HCT116 (cell line): ENCODE data around the gene FOXN3. TPM values are rescaled to one million over a fixed set of nuclear protein-coding genes. Genes with fewer than 3 reads are reported as not detected.

Experiments used
- ATAC-seq: fragments of 200-7000 bp; cut with Tn5 transposase; 2 replicates; pipeline ENCODE4 v1.9.1; 2020; ENCODE audit warnings: mild to moderate bottlenecking, moderate library complexity
- BruUV-seq: library from RNA; stranded (reverse); fragments of 400-500 nt; replicated peaks from 2 replicates; lab custom pipeline; 2021; lab: Mats Ljungman, UMichigan
- CTCF ChIA-PET: fragments of 300-600 bp; sonication (Branson Sonifier 250); formaldehyde crosslinking; loops from one replicate; lab custom pipeline; 2021; ENCODE audit warnings: antibody characterized with exemption; lab: Charles Lee
- POLR2A ChIA-PET: fragments of 300-600, 350-600 bp; sonication (Branson Sonifier 250); formaldehyde crosslinking; loops from one replicate; lab custom pipeline; 2021; ENCODE audit warnings: antibody characterized with exemption; lab: Charles Lee
- RAD21 ChIA-PET, 2 experiments: fragments of 300-600 bp; sonication (Branson Sonifier 250); formaldehyde crosslinking; loops; one replicate each; lab custom pipeline; 2023; ENCODE audit warnings: low total read pairs in 2 of 2; ENCODE audit not compliant: uncharacterized antibody in 2 of 2, unreplicated experiment in 2 of 2, low non-redundant PET in 1 of 2; lab: Charles Lee
- DNase-seq: peaks from one replicate; pipeline ENCODE4 v3.0.0-alpha.2; 2010; ENCODE audit warnings: low read depth, low spot score
- H2AFZ ChIP-seq: fragments of 200-600 bp; shearing (Covaris generic), sonication (generic); 2 replicates; pipeline ENCODE4 v1.6.1; 2017; ENCODE audit warnings: low read depth, mixed run types, mixed read lengths, antibody characterized with exemption, low read length; ENCODE audit not compliant: poor library complexity, severe bottlenecking
- H3K27ac ChIP-seq: 2 replicates; pipeline ENCODE4 v1.5.1; 2012; ENCODE audit warnings: low read depth, low read length
- H3K27me3 ChIP-seq: fragments of 200-600 bp; sonication (generic); 2 replicates; pipeline ENCODE4 v1.6.1; 2016; ENCODE audit warnings: mixed run types, low read length, mixed read lengths; ENCODE audit not compliant: insufficient read depth
- H3K36me3 ChIP-seq, 2 experiments: fragments of 200-500 bp in 1 of 2; fragments of 200-600 bp in 1 of 2; sonication (Bioruptor generic) in 1 of 2; sonication (generic) in 1 of 2; 2 replicates each; pipeline versions ENCODE4 v1.5.1 to v1.6.1; 2014 to 2016; ENCODE audit warnings: low read length in 2 of 2, inconsistent platforms in 1 of 2, mixed read lengths in 1 of 2, mixed run types in 1 of 2; ENCODE audit not compliant: insufficient read depth in 2 of 2, control insufficient read depth in 1 of 2
- H3K4me1 ChIP-seq, 2 experiments: fragments of 200-600 bp in 1 of 2; sonication (generic) in 1 of 2; 2 replicates each; pipeline versions ENCODE4 v1.5.1 to v1.6.1; 2012 to 2017; ENCODE audit warnings: low read length in 2 of 2, inconsistent platforms in 1 of 2, mild to moderate bottlenecking in 1 of 2, mixed read lengths in 1 of 2, mixed run types in 1 of 2, moderate library complexity in 1 of 2; ENCODE audit not compliant: insufficient read depth in 2 of 2, control insufficient read depth in 1 of 2
- H3K4me2 ChIP-seq: fragments of 200-600 bp; sonication (generic); 2 replicates; pipeline ENCODE4 v1.6.1; 2017; ENCODE audit warnings: mixed run types, low read length, mixed read lengths
- H3K4me3 ChIP-seq, 2 experiments: fragments of 200-600 bp in 1 of 2; sonication (generic) in 1 of 2; replicated peaks in 1 of 2; 2 replicates each; pipeline ENCODE4 v1.5.1; 2011 to 2016; ENCODE audit warnings: low read length in 2 of 2, control low read depth in 1 of 2, low read depth in 1 of 2, mild to moderate bottlenecking in 1 of 2, mixed read lengths in 1 of 2, mixed run types in 1 of 2
- H3K79me2 ChIP-seq: fragments of 200-600 bp; sonication (generic); 2 replicates; pipeline ENCODE4 v1.6.1; 2017; ENCODE audit warnings: mild to moderate bottlenecking, mixed run types, low read length, moderate library complexity, mixed read lengths; ENCODE audit not compliant: insufficient read depth
- H3K9ac ChIP-seq: fragments of 200-600 bp; sonication (generic); 2 replicates; pipeline ENCODE4 v1.6.1; 2016; ENCODE audit warnings: low read length, mixed read lengths
- H3K9me2 ChIP-seq: fragments of 200-600 bp; sonication (generic), shearing (Covaris generic); 2 replicates; pipeline ENCODE4 v1.6.1; 2017; ENCODE audit warnings: mixed run types, mild to moderate bottlenecking, moderate library complexity; ENCODE audit not compliant: insufficient read depth
- H3K9me3 ChIP-seq, 2 experiments: fragments of 200-500 bp in 1 of 2; fragments of 200-600 bp in 1 of 2; sonication (Bioruptor generic) in 1 of 2; sonication (generic) in 1 of 2; 2 replicates each; pipeline ENCODE4 v1.6.1; 2014 to 2017; ENCODE audit warnings: low read length in 2 of 2, mixed read lengths in 2 of 2, inconsistent platforms in 1 of 2, low read depth in 1 of 2, mild to moderate bottlenecking in 1 of 2, mixed run types in 1 of 2, moderate library complexity in 1 of 2; ENCODE audit not compliant: control insufficient read depth in 1 of 2, insufficient read depth in 1 of 2
- H4K20me1 ChIP-seq: fragments of 200-600 bp; sonication (generic), shearing (Covaris generic); 2 replicates; pipeline ENCODE4 v1.6.1; 2017; ENCODE audit warnings: mixed run types, mild to moderate bottlenecking, moderate library complexity; ENCODE audit not compliant: insufficient read depth
- EZH2phosphoT487 ChIP-seq: fragments of 200-600 bp; IDR thresholded peaks from 2 replicates; pipeline ENCODE4 v1.6.1; 2018; ENCODE audit warnings: antibody characterized with exemption, borderline replicate concordance
- POLR2AphosphoS5 ChIP-seq: IDR thresholded peaks from 2 replicates; pipeline ENCODE4 v1.6.1; 2011; ENCODE audit warnings: mild to moderate bottlenecking, low read depth, low read length, moderate library complexity
- SIN3A ChIP-seq: IDR thresholded peaks from 2 replicates; pipeline ENCODE4 v1.6.1; 2012; ENCODE audit warnings: low read depth
- SP1 ChIP-seq: IDR thresholded peaks from 2 replicates; pipeline ENCODE4 v1.6.1; 2012; ENCODE audit warnings: low read depth
- TCF7L2 ChIP-seq: IDR thresholded peaks from 2 replicates; pipeline ENCODE4 v1.7.0; 2011; ENCODE audit warnings: borderline replicate concordance, inconsistent platforms; ENCODE audit not compliant: insufficient read depth, insufficient read length; ENCODE audit errors: extremely low read depth
- intact Hi-C: fragments of 100-400 bp; cut with micrococcal nuclease; formaldehyde crosslinking; loops from 2 replicates; pipeline ENCODE4 v1.10.0; 2022
- total RNA-seq: library from RNA; stranded (reverse); gene quantifications from one replicate; pipeline ENCODE4 v1.2.1, GENCODE V29; 2021; ENCODE audit not compliant: unreplicated experiment
- TF ChIP-seq, protein P1 (sequence below), 3 experiments: fragments of 200-600 bp in 1 of 3; sonication (generic) in 1 of 3; IDR thresholded peaks in 2 of 3; conservative IDR thresholded peaks in 1 of 3; 2 replicates each; pipeline ENCODE4 v1.5.1; 2012 to 2017; ENCODE audit warnings: low read depth in 2 of 3, low read length in 2 of 3, antibody characterized with exemption in 1 of 3, borderline replicate concordance in 1 of 3, control low read depth in 1 of 3, mild to moderate bottlenecking in 1 of 3, mixed read lengths in 1 of 3, mixed run types in 1 of 3, moderate library complexity in 1 of 3; ENCODE audit not compliant: insufficient read depth in 1 of 3
- TF ChIP-seq, protein P2 (sequence below): IDR thresholded peaks from 2 replicates; pipeline ENCODE4 v1.6.1; 2012

Gene FOXN3
- total RNA-seq, 1 experiment from 2014 or later: 20.0 TPM

DNA sequence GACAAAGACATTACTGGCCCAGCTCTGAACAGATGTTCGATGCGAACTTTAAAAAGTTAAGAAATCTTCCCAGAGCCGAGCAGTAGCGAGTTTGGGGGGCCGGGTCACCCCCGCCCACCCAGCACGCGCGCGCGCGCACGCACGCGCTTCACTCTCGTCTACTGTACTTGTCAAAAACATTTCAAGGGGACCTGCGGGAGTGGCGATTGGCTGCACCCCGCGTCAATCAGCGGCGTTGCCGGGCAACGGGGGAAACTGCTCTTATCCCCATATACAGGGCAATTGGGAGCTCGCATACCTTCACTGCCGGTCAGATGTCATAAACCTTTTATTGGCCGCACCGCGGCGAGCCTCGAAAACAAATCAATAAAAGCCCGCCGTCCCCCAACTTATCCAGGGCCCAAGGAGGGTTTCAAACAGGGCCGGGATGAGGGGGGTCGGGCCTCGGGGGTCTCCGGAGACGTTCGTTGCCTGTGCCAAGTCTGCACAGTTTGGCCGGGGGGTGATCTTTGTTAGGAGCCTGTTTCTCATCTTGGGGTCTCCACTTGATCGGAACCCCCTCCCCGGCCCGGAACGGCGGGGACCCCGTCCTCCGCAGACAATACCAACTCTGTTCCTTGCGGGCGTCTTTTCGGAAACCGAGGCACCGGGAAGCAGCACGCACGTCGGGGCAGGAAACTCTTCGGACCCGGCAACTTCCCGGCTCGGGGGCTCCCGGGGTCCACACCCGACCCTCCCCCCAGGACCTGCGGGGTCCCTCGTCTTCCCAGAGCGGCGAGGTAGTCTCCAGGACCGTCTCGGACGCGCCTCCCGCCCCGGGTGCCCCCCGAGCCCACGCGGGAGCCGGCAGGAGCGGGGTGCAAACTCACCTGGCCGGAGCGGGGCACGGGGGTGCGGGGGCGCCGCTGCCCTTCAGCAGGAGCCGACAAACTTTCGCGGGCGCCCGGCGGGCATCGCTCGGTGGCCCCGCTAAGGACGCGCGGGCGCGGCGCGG lies 734 bp downstream of the FOXN3 start:
- Histone ChIP-seq H2AFZ (no peak overlapping the region), H3K4me2 (peak overlapping the region; percentile 89), H3K27ac (peak overlapping the region; percentile 72; the same call in 1 of the 2 replicates), H3K9me2 (no peaks in the 10 kb centered on the region), H3K4me1 (peaks cover 4 to 22% of the 10 kb centered on the region in 2 experiments; a peak in 3 of 4 replicates), H3K36me3 (peaks cover 3% of the 10 kb centered on the region in 2 experiments; a peak in 3 of 4 replicates), H3K9me3 (no peaks in the 10 kb centered on the region), H3K79me2 (peaks cover 3% of the 10 kb centered on the region; the same call in 1 of the 2 replicates), H3K9ac (peak overlapping the region; percentile 86), H3K27me3 (no peaks in the 10 kb centered on the region), H4K20me1 (no peaks in the 10 kb centered on the region), H3K4me3 (peak overlapping the region; percentile 78 to 82)
- RAD21 ChIA-PET: interaction anchor here (0.7 to 0.9 kb wide), 2 partner anchors 347 to 377 kb away, joined by 3 to 7 read pairs; no protein-coding TSS in a partner anchor
- POLR2A ChIA-PET: no interaction called here
- intact Hi-C loops: loop anchor here (5.0 kb wide), 1 partner anchor 239 kb away; no protein-coding TSS in a partner anchor
- ATAC-seq: peak; percentile 77
- BruUV-seq: no TSS peak
- CTCF ChIA-PET: interaction anchor here (0.5 to 0.7 kb wide), 2 partner anchors 357 to 523 kb away, joined by 3 read pairs; no protein-coding TSS in a partner anchor
- DNase-seq: peak; percentile 94
- TF ChIP-seq SP1: peak; percentile 85
- TF ChIP-seq SIN3A: no peak; the same call in 1 of the 2 replicates
- TF ChIP-seq, protein P1, sequence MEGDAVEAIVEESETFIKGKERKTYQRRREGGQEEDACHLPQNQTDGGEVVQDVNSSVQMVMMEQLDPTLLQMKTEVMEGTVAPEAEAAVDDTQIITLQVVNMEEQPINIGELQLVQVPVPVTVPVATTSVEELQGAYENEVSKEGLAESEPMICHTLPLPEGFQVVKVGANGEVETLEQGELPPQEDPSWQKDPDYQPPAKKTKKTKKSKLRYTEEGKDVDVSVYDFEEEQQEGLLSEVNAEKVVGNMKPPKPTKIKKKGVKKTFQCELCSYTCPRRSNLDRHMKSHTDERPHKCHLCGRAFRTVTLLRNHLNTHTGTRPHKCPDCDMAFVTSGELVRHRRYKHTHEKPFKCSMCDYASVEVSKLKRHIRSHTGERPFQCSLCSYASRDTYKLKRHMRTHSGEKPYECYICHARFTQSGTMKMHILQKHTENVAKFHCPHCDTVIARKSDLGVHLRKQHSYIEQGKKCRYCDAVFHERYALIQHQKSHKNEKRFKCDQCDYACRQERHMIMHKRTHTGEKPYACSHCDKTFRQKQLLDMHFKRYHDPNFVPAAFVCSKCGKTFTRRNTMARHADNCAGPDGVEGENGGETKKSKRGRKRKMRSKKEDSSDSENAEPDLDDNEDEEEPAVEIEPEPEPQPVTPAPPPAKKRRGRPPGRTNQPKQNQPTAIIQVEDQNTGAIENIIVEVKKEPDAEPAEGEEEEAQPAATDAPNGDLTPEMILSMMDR (IDR thresholded peaks at IDR 0.05 in 2 of 3, conservative IDR thresholded peaks at IDR 0.05 in 1 of 3; ENCODE audit: borderline replicate concordance in 1 of 3, insufficient read depth in 1 of 3, low read depth in 2 of 3, low read length in 2 of 3): no peak
- TF ChIP-seq POLR2AphosphoS5: peak; percentile 39; the same call in 1 of the 2 replicates
- TF ChIP-seq TCF7L2: peak; percentile 78
- TF ChIP-seq, protein P2, sequence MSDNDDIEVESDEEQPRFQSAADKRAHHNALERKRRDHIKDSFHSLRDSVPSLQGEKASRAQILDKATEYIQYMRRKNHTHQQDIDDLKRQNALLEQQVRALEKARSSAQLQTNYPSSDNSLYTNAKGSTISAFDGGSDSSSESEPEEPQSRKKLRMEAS: peak; percentile 40; the same call in 1 of the 2 replicates
- TF ChIP-seq EZH2phosphoT487: no peak
